Measurements from ENCODE around the gene CAPN8. TPM values are rescaled to one million over a fixed set of nuclear protein-coding genes. Genes with fewer than 3 reads are reported as not detected.
A peak's percentile ranks its signal among the peaks of the same experiment; 100 is the strongest.

The CAPN8 gene
- total RNA-seq (2014; rRNA removed; shearing (Covaris generic)): not detected in 2 replicates

- H3K4me1 ChIP-seq: no peaks in the 10 kb centered on the region
- no peaks in the 10 kb centered on the region for H3K36me3 ChIP-seq
- H3K27ac ChIP-seq: no peak within 1 kb of the TSS
- no peak for DNase-seq
- H3K4me3 ChIP-seq: no peak within 1 kb of the TSS
- no peaks in the 10 kb centered on the region for H3K27me3 ChIP-seq
- no peaks in the 10 kb centered on the region for H3K9me3 ChIP-seq (replicated peaks)
Observed at GRCh38 chr1:223665592-223666312, at the start of gene CAPN8. CAPN8 (minus strand) TSS chr1:223665701; CDS start chr1:223665646, 55 bp downstream.

GRCh38 chr1:223714849-223715603, 49.5 kb upstream of the CAPN8 start:
- Histone ChIP-seq H3K4me1 (peaks cover 29% of the 10 kb centered on the region), H3K36me3 (peaks cover 30% of the 10 kb centered on the region), H3K27me3 (no peaks in the 10 kb centered on the region), H3K9me3 (replicated peaks) (no peaks in the 10 kb centered on the region), H3K4me3 (peak overlapping the region; percentile 10), H3K27ac (peak overlapping the region; percentile 38)
- DNase-seq: peak; percentile 83 to 90

GRCh38 chr1:223714421-223714724, 48.9 kb upstream of the CAPN8 start:
- H3K36me3 ChIP-seq: peaks cover 24% of the 10 kb centered on the region
- no peaks in the 10 kb centered on the region for H3K9me3 ChIP-seq (replicated peaks)
- H3K4me3 ChIP-seq: peak overlapping the region; percentile 85

GRCh38 chr1:223713546-223714420, 48.3 kb upstream of the CAPN8 start:
- no peaks in the 10 kb centered on the region for H3K27me3 ChIP-seq
- peak overlapping the region; percentile 85 for H3K4me3 ChIP-seq
- peak overlapping the region; percentile 75 for H3K27ac ChIP-seq
- peaks cover 25% of the 10 kb centered on the region for H3K4me1 ChIP-seq
- no peaks in the 10 kb centered on the region for H3K9me3 ChIP-seq (replicated peaks)
- peak in 1 of 2 experiments; percentile 43 for DNase-seq
- H3K36me3 ChIP-seq: peaks cover 18% of the 10 kb centered on the region

More at GRCh38 chr1:223714421-223714724, 48.9 kb upstream of the CAPN8 start:
- no peak overlapping the region for H3K27ac ChIP-seq
- no peaks in the 10 kb centered on the region for H3K27me3 ChIP-seq
- peaks cover 29% of the 10 kb centered on the region for H3K4me1 ChIP-seq
- DNase-seq: no peak

- peak; percentile 53 to 63 for DNase-seq
- H3K4me3 ChIP-seq: peak overlapping the region; percentile 85
- no peaks in the 10 kb centered on the region for H3K9me3 ChIP-seq (replicated peaks)
- H3K36me3 ChIP-seq: peaks cover 10% of the 10 kb centered on the region
- peaks cover 23% of the 10 kb centered on the region for H3K4me1 ChIP-seq
- no peaks in the 10 kb centered on the region for H3K27me3 ChIP-seq
- H3K27ac ChIP-seq: peak overlapping the region; percentile 75
Observed at GRCh38 chr1:223712850-223713474, 47.5 kb upstream of the CAPN8 start.

GRCh38 chr1:223712194-223712849, 46.8 kb upstream of the CAPN8 start, which contains the start of gene CAPN2:
CAPN2 (plus strand) TSS chr1:223712539; CDS start chr1:223712641, 102 bp downstream.
- H3K9me3 ChIP-seq (replicated peaks): no peaks in the 10 kb centered on the region
- peak within 1 kb of the TSS; percentile 85 for H3K4me3 ChIP-seq
- H3K27ac ChIP-seq: peak within 1 kb of the TSS; percentile 75
- no peaks in the 10 kb centered on the region for H3K27me3 ChIP-seq
- peak; percentile 77 to 86 for DNase-seq
- peaks cover 3% of the 10 kb centered on the region for H3K36me3 ChIP-seq
- peaks cover 29% of the 10 kb centered on the region for H3K4me1 ChIP-seq

- Histone ChIP-seq H3K4me3 (peak overlapping the region; percentile 85), H3K4me1 (peaks cover 33% of the 10 kb centered on the region)
Observed at GRCh38 chr1:223711747-223712193, 46.3 kb upstream of the CAPN8 start.

GRCh38 chr1:223711173-223711572, 45.7 kb upstream of the CAPN8 start:
- Histone ChIP-seq H3K27ac (no peak overlapping the region), H3K27me3 (no peaks in the 10 kb centered on the region), H3K36me3 (peaks cover 3% of the 10 kb centered on the region), H3K4me1 (peaks cover 36% of the 10 kb centered on the region), H3K4me3 (no peak overlapping the region), H3K9me3 (replicated peaks) (no peaks in the 10 kb centered on the region)
- no peak for DNase-seq

More at GRCh38 chr1:223711747-223712193, 46.3 kb upstream of the CAPN8 start:
- H3K27me3 ChIP-seq: no peaks in the 10 kb centered on the region
- DNase-seq: no peak
- H3K36me3 ChIP-seq: peaks cover 3% of the 10 kb centered on the region
- peak overlapping the region; percentile 29; the same call in 1 of the 2 replicates for H3K27ac ChIP-seq
- H3K9me3 ChIP-seq (replicated peaks): no peaks in the 10 kb centered on the region

- no peak overlapping the region for H3K27ac ChIP-seq
- peaks cover 39% of the 10 kb centered on the region for H3K4me1 ChIP-seq
- no peaks in the 10 kb centered on the region for H3K27me3 ChIP-seq
- H3K4me3 ChIP-seq: no peak overlapping the region
- H3K36me3 ChIP-seq: no peaks in the 10 kb centered on the region
- H3K9me3 ChIP-seq (replicated peaks): no peaks in the 10 kb centered on the region
- DNase-seq: no peak
Observed at GRCh38 chr1:223710179-223711133, 45.0 kb upstream of the CAPN8 start.

- Histone ChIP-seq H3K27ac (no peak overlapping the region), H3K9me3 (replicated peaks) (no peaks in the 10 kb centered on the region), H3K4me3 (no peak overlapping the region), H3K4me1 (peaks cover 38% of the 10 kb centered on the region), H3K36me3 (no peaks in the 10 kb centered on the region), H3K27me3 (no peaks in the 10 kb centered on the region)
- DNase-seq: no peak
Observed at GRCh38 chr1:223709598-223709997, 44.1 kb upstream of the CAPN8 start.

- Histone ChIP-seq H3K27me3 (no peaks in the 10 kb centered on the region), H3K36me3 (no peaks in the 10 kb centered on the region), H3K27ac (no peak overlapping the region; the same call in 1 of the 2 replicates), H3K4me3 (no peak overlapping the region), H3K9me3 (replicated peaks) (no peaks in the 10 kb centered on the region), H3K4me1 (peaks cover 33% of the 10 kb centered on the region)
- DNase-seq: no peak
Observed at GRCh38 chr1:223708651-223709268, 43.3 kb upstream of the CAPN8 start.

- no peaks in the 10 kb centered on the region for H3K36me3 ChIP-seq
- peaks cover 36% of the 10 kb centered on the region for H3K4me1 ChIP-seq
- H3K9me3 ChIP-seq (replicated peaks): no peaks in the 10 kb centered on the region
- peak overlapping the region; percentile 28 for H3K4me3 ChIP-seq
- H3K27me3 ChIP-seq: no peaks in the 10 kb centered on the region
- DNase-seq: peak in 1 of 2 experiments; percentile 57
- peak overlapping the region; percentile 90 for H3K27ac ChIP-seq
Observed at GRCh38 chr1:223708001-223708359, 42.5 kb upstream of the CAPN8 start.

Data from SJCRH30 (cell line).